Measurements from ENCODE around the gene RBMS1. TPM values are rescaled to one million over a fixed set of nuclear protein-coding genes. Genes with fewer than 3 reads are reported as not detected.

Gene RBMS1
- total and polyA plus RNA-seq, 2 donors (not counting 1 experiment from before 2014, with no cell fraction given) = 18.0 to 36.7 TPM

- peaks cover 20% of the 10 kb centered on the region for H3K4me1 Mint-ChIP-seq
- peaks cover 18 to 24% of the 10 kb centered on the region in 2 donors for H3K4me1 ChIP-seq (ENCODE audit: control insufficient read depth in 2 of 2, insufficient read depth in 2 of 2, low read length in 2 of 2)
- POLR2A ChIA-PET = no interaction called here
- ATAC-seq (ENCODE audit: low read depth) (no peak), DNase-seq (no peak)
- peaks cover 8% of the 10 kb centered on the region for H3K27me3 Mint-ChIP-seq
- no peak overlapping the region for H3K27ac Mint-ChIP-seq
- H3K27me3 ChIP-seq (replicated peaks in 1 of 4; ENCODE audit: control extremely low read depth in 1 of 4, control insufficient read depth in 3 of 4, insufficient read depth in 4 of 4, low read length in 3 of 4) = no peaks in the 10 kb centered on the region
- intact Hi-C loops (cut with micrococcal nuclease) = no loop called here
- H3K9me3 Mint-ChIP-seq (ENCODE audit: insufficient read depth) = no peaks in the 10 kb centered on the region
- H3K36me3 ChIP-seq (replicated peaks in 1 of 2; ENCODE audit: control extremely low read depth in 1 of 2, control insufficient read depth in 1 of 2, extremely low read depth in 1 of 2, insufficient read depth in 2 of 2, low read length in 1 of 2) = no peaks in the 10 kb centered on the region
- H2AFZ ChIP-seq (ENCODE audit: insufficient read depth, low read depth, low read length, poor library complexity, severe bottlenecking) = no peak overlapping the region
- H3K9me3 ChIP-seq (ENCODE audit: control extremely low read depth in 1 of 3, control insufficient read depth in 2 of 3, insufficient read depth in 1 of 3, low read length in 2 of 3) = no peaks in the 10 kb centered on the region
- H3K4me3 Mint-ChIP-seq = no peak overlapping the region
- H3K4me2 ChIP-seq (replicated peaks; ENCODE audit: low read depth, low read length, poor library complexity, severe bottlenecking) = no peak overlapping the region
- H3K4me3 ChIP-seq (ENCODE audit: control extremely low read depth in 1 of 5, extremely low read depth in 1 of 5, insufficient read depth in 1 of 5, low read depth in 2 of 5, low read length in 4 of 5) = no peak overlapping the region
- no peak overlapping the region for H3K9ac ChIP-seq (ENCODE audit: low read length)
- no CpG with 5 or more reads among the region's 4 CpGs for WGBS (ENCODE audit: insufficient coverage)
- no peaks in the 10 kb centered on the region for H4K20me1 ChIP-seq (ENCODE audit: control insufficient read depth, insufficient read depth, low read length, poor library complexity, severe bottlenecking)
- H3K79me2 ChIP-seq (ENCODE audit: control insufficient read depth, insufficient read depth, low read length) = no peaks in the 10 kb centered on the region
- no peak overlapping the region for H3K27ac ChIP-seq (ENCODE audit: low read length in 2 of 2)
- TF ChIP-seq CTCF (IDR thresholded peaks at IDR 0.05) (no peak), EZH2 (IDR thresholded peaks at IDR 0.05; ENCODE audit: borderline replicate concordance, insufficient read depth, low read depth, low read length, poor library complexity, severe bottlenecking) (no peak)
- CTCF ChIA-PET = interaction anchor here (1.6 kb wide), 1 partner anchor 28 kb away, joined by 3 read pairs; no protein-coding TSS in a partner anchor
These were observed 60.0 kb downstream of the RBMS1 start for GRCh38 chr2:160433466-160434140.

GRCh38 chr2:160432633-160433032 lies 61.0 kb downstream of the RBMS1 start:
- Histone ChIP-seq H3K27ac (ENCODE audit: low read length in 2 of 2) (no peak overlapping the region), H4K20me1 (ENCODE audit: control insufficient read depth, insufficient read depth, low read length, poor library complexity, severe bottlenecking) (no peaks in the 10 kb centered on the region), H2AFZ (ENCODE audit: insufficient read depth, low read depth, low read length, poor library complexity, severe bottlenecking) (no peak overlapping the region), H3K27me3 (replicated peaks in 1 of 4; ENCODE audit: control extremely low read depth in 1 of 4, control insufficient read depth in 3 of 4, insufficient read depth in 4 of 4, low read length in 3 of 4) (no peaks in the 10 kb centered on the region), H3K4me2 (replicated peaks; ENCODE audit: low read depth, low read length, poor library complexity, severe bottlenecking) (no peak overlapping the region), H3K9me3 (ENCODE audit: control extremely low read depth in 1 of 3, control insufficient read depth in 2 of 3, insufficient read depth in 1 of 3, low read length in 2 of 3) (no peaks in the 10 kb centered on the region), H3K4me1 (ENCODE audit: control insufficient read depth in 2 of 2, insufficient read depth in 2 of 2, low read length in 2 of 2) (peaks cover 28 to 33% of the 10 kb centered on the region in 2 donors), H3K4me3 (ENCODE audit: control extremely low read depth in 1 of 5, extremely low read depth in 1 of 5, insufficient read depth in 1 of 5, low read depth in 2 of 5, low read length in 4 of 5) (no peak overlapping the region), H3K79me2 (ENCODE audit: control insufficient read depth, insufficient read depth, low read length) (no peaks in the 10 kb centered on the region), H3K36me3 (replicated peaks in 1 of 2; ENCODE audit: control extremely low read depth in 1 of 2, control insufficient read depth in 1 of 2, extremely low read depth in 1 of 2, insufficient read depth in 2 of 2, low read length in 1 of 2) (no peaks in the 10 kb centered on the region), H3K9ac (ENCODE audit: low read length) (no peak overlapping the region)
- H3K9me3 Mint-ChIP-seq (ENCODE audit: insufficient read depth) = no peaks in the 10 kb centered on the region
- H3K27ac Mint-ChIP-seq = no peak overlapping the region
- CTCF ChIA-PET = no interaction called here
- DNase-seq (no peak), ATAC-seq (ENCODE audit: low read depth) (no peak)
- H3K4me1 Mint-ChIP-seq = peaks cover 30% of the 10 kb centered on the region
- H3K27me3 Mint-ChIP-seq = peaks cover 5% of the 10 kb centered on the region
- intact Hi-C loops (cut with micrococcal nuclease) = no loop called here
- POLR2A ChIA-PET = no interaction called here
- 93% methylated on average over 3 of the region's 4 CpGs for WGBS (ENCODE audit: insufficient coverage)
- TF ChIP-seq CTCF (IDR thresholded peaks at IDR 0.05) (no peak), EZH2 (IDR thresholded peaks at IDR 0.05; ENCODE audit: borderline replicate concordance, insufficient read depth, low read depth, low read length, poor library complexity, severe bottlenecking) (no peak)
- H3K4me3 Mint-ChIP-seq = no peak overlapping the region
